Glomerular visceral epithelial cell (primary cell): ENCODE measurements around the gene ATAD3B.
A peak's percentile ranks its signal among the peaks of the same experiment; 100 is the strongest.
"Not testable (repeated sequence)": the region's sequence is repeated elsewhere in the genome, so short reads cannot be mapped to it uniquely, and the experiment has no call there.

Source experiments
- DNase-seq: peaks from one replicate; pipeline ENCODE4 v3.0.0-alpha.2; 2016; ENCODE audit errors: extremely low spot score

The ATAD3B gene

GRCh38 chr1:1471389-1472052 lies at the start of gene ATAD3B:
Gene ATAD3B, plus strand, starts transcription at chr1:1471765. Its CDS starts 120 bp downstream, at chr1:1471885.
- peak; percentile 85 for DNase-seq

GRCh38 chr1:1421907-1422464 lies 49.6 kb upstream of the ATAD3B start:
- DNase-seq = no peak

- no peak for DNase-seq
Observed at GRCh38 chr1:1422465-1423244, 48.9 kb upstream of the ATAD3B start.

GRCh38 chr1:1423245-1423597 lies 48.3 kb upstream of the ATAD3B start:
- DNase-seq = no peak

- no peak for DNase-seq
Observed at GRCh38 chr1:1424707-1425106, 46.9 kb upstream of the ATAD3B start.

GRCh38 chr1:1425426-1425752 lies 46.2 kb upstream of the ATAD3B start:
- DNase-seq = no peak

- DNase-seq = no peak
Observed at GRCh38 chr1:1425753-1426495, 45.6 kb upstream of the ATAD3B start.

GRCh38 chr1:1426496-1427105 lies 45.0 kb upstream of the ATAD3B start:
- DNase-seq = no peak

- DNase-seq = no peak
Observed at GRCh38 chr1:1427106-1427819, 44.3 kb upstream of the ATAD3B start.

- DNase-seq = no peak
Observed at GRCh38 chr1:1427820-1428148, 43.8 kb upstream of the ATAD3B start.

- no peak for DNase-seq
Observed at GRCh38 chr1:1428174-1428573, 43.4 kb upstream of the ATAD3B start.

GRCh38 chr1:1428967-1429366 lies 42.6 kb upstream of the ATAD3B start:
- not testable (repeated sequence) for DNase-seq

- no peak for DNase-seq
Observed at GRCh38 chr1:1429671-1430073, 41.9 kb upstream of the ATAD3B start.

GRCh38 chr1:1430114-1430982 lies 41.2 kb upstream of the ATAD3B start:
- no peak for DNase-seq

- DNase-seq = no peak
Observed at GRCh38 chr1:1430992-1431844, 40.3 kb upstream of the ATAD3B start.

- no peak for DNase-seq
Observed at GRCh38 chr1:1431845-1432273, 39.7 kb upstream of the ATAD3B start.

GRCh38 chr1:1432274-1432950 lies 39.2 kb upstream of the ATAD3B start:
- DNase-seq = no peak

GRCh38 chr1:1432951-1433803 lies 38.4 kb upstream of the ATAD3B start:
- DNase-seq = no peak
